HL-60 (cell line): ENCODE results near the gene KRT16.

ENCODE experiments used
- CTCF ChIP-seq: IDR thresholded peaks from one replicate; pipeline ENCODE4 v1.5.1; 2011; ENCODE audit warnings: low read length, control low read depth, inconsistent platforms; ENCODE audit not compliant: insufficient read depth
- GABPA ChIP-seq: IDR thresholded peaks from 2 replicates; pipeline ENCODE4 v1.6.1; 2012; ENCODE audit warnings: low read depth
- POLR2AphosphoS5 ChIP-seq: IDR thresholded peaks from 2 replicates; pipeline ENCODE4 v1.6.1; 2012; ENCODE audit warnings: low read depth
- REST ChIP-seq: IDR thresholded peaks from 2 replicates; pipeline ENCODE4 v1.6.1; 2012; ENCODE audit warnings: low read depth; ENCODE audit not compliant: insufficient replicate concordance
- SPI1 ChIP-seq: IDR thresholded peaks from 2 replicates; pipeline ENCODE4 v1.6.1; 2012; ENCODE audit warnings: low read depth, mild to moderate bottlenecking, borderline replicate concordance

- TF ChIP-seq CTCF: no peak
- no peak for TF ChIP-seq GABPA
- no peak for TF ChIP-seq POLR2AphosphoS5
- no peak for TF ChIP-seq REST
- TF ChIP-seq SPI1: no peak
These were observed 16.7 kb upstream of the KRT16 start for GRCh38 chr17:41629316-41629715.
